Measurements from ENCODE around the gene L3MBTL4. TPM values are rescaled to one million over a fixed set of nuclear protein-coding genes. Genes with fewer than 3 reads are reported as not detected.

Gene L3MBTL4
- total RNA-seq, 1 experiment from 2014 or later: not detected

GRCh38 chr18:6254456-6254855, 160.3 kb downstream of the L3MBTL4 start:
- no peaks in the 10 kb centered on the region for H4K20me1 ChIP-seq (ENCODE audit: insufficient read depth)
- H3K79me2 ChIP-seq (ENCODE audit: insufficient read depth, low read length): no peaks in the 10 kb centered on the region
- RAD21 ChIA-PET (ENCODE audit: low non-redundant PET in 1 of 2, low total read pairs in 2 of 2, uncharacterized antibody in 2 of 2, unreplicated experiment in 2 of 2): no interaction called here
- H3K9me3 ChIP-seq (ENCODE audit: control insufficient read depth in 1 of 2, insufficient read depth in 1 of 2, low read depth in 1 of 2, low read length in 2 of 2): peaks cover 16 to 32% of the 10 kb centered on the region in 2 experiments; a peak in 2 of 4 replicates
- H3K4me2 ChIP-seq (ENCODE audit: low read length): no peak overlapping the region
- intact Hi-C loops (cut with micrococcal nuclease): no loop called here
- H3K36me3 ChIP-seq (ENCODE audit: control insufficient read depth in 1 of 2, insufficient read depth in 2 of 2, low read length in 2 of 2): no peaks in the 10 kb centered on the region
- H3K4me1 ChIP-seq (ENCODE audit: control insufficient read depth in 1 of 2, insufficient read depth in 2 of 2, low read length in 2 of 2): no peaks in the 10 kb centered on the region
- H3K9ac ChIP-seq (ENCODE audit: low read length): no peak overlapping the region
- TF ChIP-seq ELF1 (IDR thresholded peaks at IDR 0.05; ENCODE audit: borderline replicate concordance, low read depth) (no peak), ATF3 (IDR thresholded peaks at IDR 0.05) (no peak), ZNF274 (IDR thresholded peaks at IDR 0.05; ENCODE audit: low read depth, low read length) (no peak), FOSL1 (IDR thresholded peaks at IDR 0.05; ENCODE audit: low read depth) (no peak), CTCF (IDR thresholded peaks at IDR 0.05 in 2 of 3, conservative IDR thresholded peaks at IDR 0.05 in 1 of 3; ENCODE audit: borderline replicate concordance in 1 of 3, insufficient read depth in 1 of 3, low read depth in 2 of 3, low read length in 2 of 3) (no peak), EGR1 (IDR thresholded peaks at IDR 0.05; ENCODE audit: low read depth) (no peak), CBX3 (IDR thresholded peaks at IDR 0.05; ENCODE audit: low read depth) (no peak), CEBPB (IDR thresholded peaks at IDR 0.05; ENCODE audit: low read depth) (no peak), POLR2A (IDR thresholded peaks at IDR 0.05; ENCODE audit: borderline replicate concordance, extremely low read depth, insufficient read depth, insufficient read length) (no peak), SP1 (IDR thresholded peaks at IDR 0.05; ENCODE audit: low read depth) (no peak), ZBTB33 (IDR thresholded peaks at IDR 0.05; ENCODE audit: extremely low read depth, insufficient replicate concordance, low read length) (no peak), MAX (IDR thresholded peaks at IDR 0.05) (no peak), SRF (IDR thresholded peaks at IDR 0.05; ENCODE audit: low read depth) (no peak), ZFX (IDR thresholded peaks at IDR 0.05) (no peak), REST (IDR thresholded peaks at IDR 0.05; ENCODE audit: low read depth) (no peak), EZH2 (IDR thresholded peaks at IDR 0.05) (no peak), POLR2AphosphoS5 (IDR thresholded peaks at IDR 0.05; ENCODE audit: low read depth, low read length) (no peak), JUND (IDR thresholded peaks at IDR 0.05) (no peak), EZH2phosphoT487 (IDR thresholded peaks at IDR 0.05; ENCODE audit: borderline replicate concordance) (no peak)
- DNase-seq (ENCODE audit: low read depth, low spot score) (no peak), ATAC-seq (no peak)
- no peaks in the 10 kb centered on the region for H3K27me3 ChIP-seq (ENCODE audit: insufficient read depth, low read length)
- CTCF ChIA-PET: no interaction called here
- no peak overlapping the region for H2AFZ ChIP-seq (ENCODE audit: low read depth, low read length, poor library complexity, severe bottlenecking)
- no peak overlapping the region for H3K4me3 ChIP-seq (replicated peaks in 1 of 2; ENCODE audit: low read depth in 1 of 2, low read length in 2 of 2)
- no peaks in the 10 kb centered on the region for H3K9me2 ChIP-seq (ENCODE audit: insufficient read depth)
- no peak overlapping the region for H3K27ac ChIP-seq (ENCODE audit: low read depth, low read length)
- BruUV-seq (replicated peaks): no TSS peak
- POLR2A ChIA-PET: no interaction called here
